GM21526 (cell line): ENCODE data around the gene TTI1.

Experiments used
- ATAC-seq: cut with Tn5 transposase; IDR thresholded peaks from one replicate; pipeline ENCODE4 v1.9.1; 2021; ENCODE audit warnings: moderate library complexity; ENCODE audit not compliant: unreplicated experiment, low FRiP score

The TTI1 gene

DNA sequence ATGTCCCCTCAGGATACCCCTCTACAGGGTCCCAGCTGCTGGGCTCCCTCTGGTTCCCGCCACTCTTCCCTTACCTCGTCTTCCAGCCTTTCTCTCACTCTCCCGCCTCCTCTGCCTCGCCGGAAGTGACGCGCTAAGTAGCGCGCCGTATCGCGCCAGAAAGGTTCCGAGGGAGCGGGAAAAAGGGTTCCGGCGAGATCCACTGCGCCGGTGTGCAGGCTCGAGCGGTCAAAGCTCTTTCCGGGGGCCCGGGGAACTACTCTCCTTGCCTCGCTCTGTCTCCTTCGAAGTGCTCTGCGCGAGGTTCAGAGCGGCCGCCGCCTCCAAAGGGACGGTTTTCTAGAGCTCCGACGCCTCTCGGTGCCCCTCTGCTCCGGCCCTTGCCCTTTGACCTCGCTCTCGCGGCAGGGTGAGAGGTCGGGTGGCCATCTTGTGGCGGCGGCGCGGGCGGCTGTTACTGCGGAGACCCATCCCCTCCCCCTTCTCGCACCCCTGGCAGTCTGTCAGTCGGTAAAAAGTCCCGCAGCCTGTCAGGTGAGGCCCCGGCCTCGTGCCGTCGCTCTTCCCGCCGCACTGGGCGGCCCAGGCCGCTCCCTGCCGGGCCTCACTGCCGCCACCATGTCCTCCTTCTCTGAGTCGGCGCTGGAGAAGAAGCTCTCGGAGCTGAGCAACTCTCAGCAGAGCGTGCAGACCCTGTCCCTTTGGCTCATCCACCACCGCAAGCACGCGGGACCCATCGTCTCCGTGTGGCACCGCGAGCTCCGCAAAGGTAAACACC lies at the start of gene TTI1, which contains the start of gene RPRD1B:
TSS of gene TTI1 (minus strand) at position 127 of the 778 bp plus-strand sequence. CDS start 19,640 bp downstream, outside the sequence.
TSS of gene RPRD1B (plus strand) at position 417 of the 778 bp plus-strand sequence. CDS start at position 619, 202 bp downstream.
- ATAC-seq, result peak; percentile 65

DNA sequence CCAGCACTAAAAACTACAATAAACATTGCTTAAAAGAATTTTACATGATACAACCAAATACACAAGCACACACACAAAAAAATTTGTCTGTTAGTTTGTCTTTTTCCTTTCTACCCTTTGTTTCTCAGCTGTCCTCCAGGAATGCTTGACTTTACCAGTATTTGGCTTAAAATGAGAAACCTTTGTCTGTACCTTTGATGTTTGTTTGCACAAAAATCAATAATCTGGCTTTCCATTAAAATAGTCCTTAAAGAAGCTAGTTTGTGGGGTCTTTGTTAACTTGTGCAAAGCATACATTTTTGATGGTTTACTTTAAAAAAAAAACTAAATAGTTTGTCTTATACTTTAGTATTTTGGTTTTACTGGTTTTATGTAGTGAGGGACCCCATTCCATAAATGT lies 49.6 kb upstream of the TTI1 start:
- no peak for ATAC-seq

GRCh38 chr20:38081575-38081974 lies 48.3 kb upstream of the TTI1 start:
- ATAC-seq, result no peak

GRCh38 chr20:38079353-38079752 lies 46.1 kb upstream of the TTI1 start:
- no peak for ATAC-seq

DNA sequence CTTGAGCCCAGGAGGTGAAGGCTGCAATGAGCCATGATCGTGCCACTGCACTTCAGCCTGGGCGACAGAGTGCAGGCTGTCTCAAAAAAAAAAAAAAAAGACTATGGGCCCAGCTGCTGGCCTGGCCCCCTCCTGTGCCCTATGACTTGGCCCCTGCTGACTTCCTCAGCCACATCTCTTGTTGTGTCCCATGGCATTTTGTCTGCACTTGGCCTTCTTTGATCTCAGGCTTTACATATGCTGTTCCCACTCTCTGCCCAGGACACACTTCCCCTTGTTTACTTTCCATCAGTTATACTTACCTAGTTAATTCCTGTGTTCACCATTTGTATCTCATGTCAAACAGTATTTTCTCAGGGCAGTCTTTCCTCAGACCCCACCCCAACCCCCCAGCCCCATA lies 44.8 kb upstream of the TTI1 start:
- ATAC-seq, result no peak

GRCh38 chr20:38076548-38076947 lies 43.3 kb upstream of the TTI1 start:
- no peak for ATAC-seq

GRCh38 chr20:38075161-38075998 lies 42.1 kb upstream of the TTI1 start:
- no peak for ATAC-seq

DNA sequence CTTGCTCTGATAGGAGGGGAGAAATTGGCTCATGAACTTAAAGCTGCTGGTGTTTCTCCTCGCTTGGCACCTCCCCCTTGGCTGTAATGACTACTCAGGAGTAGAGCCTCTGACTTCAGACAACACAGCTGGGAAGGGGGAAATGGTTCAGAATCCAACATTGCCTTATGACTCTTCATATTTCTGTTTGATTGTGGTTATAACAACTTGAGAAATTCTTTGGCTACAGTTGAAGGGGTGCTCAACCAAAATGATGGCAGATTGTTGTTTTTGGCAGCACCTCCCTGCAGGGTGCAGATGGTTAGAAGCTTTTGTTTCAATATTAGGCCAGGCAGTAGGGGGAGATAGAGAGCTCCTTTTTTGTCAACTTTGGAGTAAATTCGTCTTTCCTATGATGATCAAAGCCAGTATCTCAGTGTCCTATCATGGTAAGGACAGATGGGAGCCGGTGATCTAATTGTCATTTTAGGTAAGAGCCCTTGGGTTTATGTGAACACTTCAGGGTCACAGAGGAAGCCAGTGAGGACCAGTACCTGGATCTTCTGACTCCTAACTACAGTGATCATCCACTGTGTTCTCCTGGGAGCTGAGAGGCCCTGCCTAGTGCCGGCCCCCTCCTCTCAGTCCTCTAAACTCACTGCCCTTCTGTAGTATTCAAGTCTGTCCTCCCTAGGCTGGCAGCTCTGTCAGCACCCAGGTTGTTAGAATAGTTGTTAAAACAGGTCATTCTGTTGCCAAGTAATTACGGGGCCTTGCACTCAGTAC lies 40.2 kb upstream of the TTI1 start:
- no peak for ATAC-seq

- ATAC-seq, result no peak
Measured at GRCh38 chr20:38072898-38073297, 39.6 kb upstream of the TTI1 start.

- ATAC-seq, result no peak
Measured at GRCh38 chr20:38067717-38068365, 34.6 kb upstream of the TTI1 start.

DNA sequence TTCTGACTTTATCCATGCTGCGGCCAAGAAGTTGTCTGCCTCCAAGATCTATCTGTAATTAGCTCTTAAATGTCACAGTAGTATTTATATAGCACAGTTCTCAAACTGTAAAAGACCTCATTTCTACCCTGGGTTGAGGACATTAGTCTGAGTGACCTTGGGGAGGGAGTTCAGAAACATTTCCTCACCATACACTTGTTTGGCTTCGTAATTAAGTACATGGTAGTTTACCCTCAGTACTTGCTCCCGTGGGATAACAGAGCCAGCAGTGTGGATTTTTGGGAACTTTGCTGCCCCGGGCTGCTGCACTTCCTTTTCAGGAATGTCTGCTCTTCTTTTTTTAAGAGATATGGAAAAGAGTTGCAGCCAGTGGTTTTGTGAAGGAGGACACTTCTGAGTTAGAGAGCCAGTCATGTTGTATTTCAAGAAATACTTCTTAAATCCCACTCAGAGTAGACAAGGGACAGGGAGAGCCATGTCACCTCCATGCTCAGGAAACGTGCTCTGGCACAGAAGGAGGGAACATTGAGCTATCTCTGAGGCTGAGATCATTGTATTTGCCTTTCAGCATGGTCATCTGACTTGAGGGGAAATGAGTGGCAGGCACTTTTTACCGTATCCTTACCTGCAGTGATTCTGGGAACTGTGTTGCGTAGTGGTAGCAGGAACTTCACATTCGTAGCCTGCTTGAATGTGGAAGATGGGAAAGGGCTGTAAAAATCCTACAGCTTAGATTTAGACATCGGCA lies 33.9 kb upstream of the TTI1 start:
- ATAC-seq, result no peak

GRCh38 chr20:38065764-38066375 lies 32.6 kb upstream of the TTI1 start:
- ATAC-seq, result no peak

DNA sequence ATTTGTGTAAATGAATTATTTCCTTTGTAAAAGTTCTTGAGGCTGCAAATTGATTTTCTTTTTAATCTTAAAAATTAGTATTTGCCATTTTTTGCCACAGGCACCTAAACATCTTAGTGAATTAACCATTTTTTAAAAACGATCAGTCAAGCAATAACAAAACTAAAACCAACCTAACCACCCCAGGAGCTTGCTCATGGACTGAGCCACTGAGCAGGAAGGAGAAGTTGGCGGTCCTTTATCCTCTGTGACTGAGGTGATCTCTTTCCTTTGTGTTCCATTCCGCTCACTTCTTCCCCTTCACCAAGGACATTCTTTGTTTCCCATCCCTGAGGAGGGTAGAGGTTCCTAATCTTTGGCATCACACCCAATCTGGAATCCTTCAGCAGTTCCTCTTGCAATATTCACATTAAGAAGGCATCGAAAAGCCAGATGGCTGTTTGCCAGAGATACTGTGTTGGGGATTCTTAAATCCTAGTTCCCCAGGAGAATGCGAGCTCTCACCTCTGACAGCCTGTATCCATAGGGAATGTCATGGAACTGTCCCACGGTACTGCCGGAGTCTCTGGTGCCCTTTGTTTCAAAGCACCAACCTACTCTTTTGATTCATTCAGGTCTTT lies 30.8 kb upstream of the TTI1 start:
- no peak for ATAC-seq

DNA sequence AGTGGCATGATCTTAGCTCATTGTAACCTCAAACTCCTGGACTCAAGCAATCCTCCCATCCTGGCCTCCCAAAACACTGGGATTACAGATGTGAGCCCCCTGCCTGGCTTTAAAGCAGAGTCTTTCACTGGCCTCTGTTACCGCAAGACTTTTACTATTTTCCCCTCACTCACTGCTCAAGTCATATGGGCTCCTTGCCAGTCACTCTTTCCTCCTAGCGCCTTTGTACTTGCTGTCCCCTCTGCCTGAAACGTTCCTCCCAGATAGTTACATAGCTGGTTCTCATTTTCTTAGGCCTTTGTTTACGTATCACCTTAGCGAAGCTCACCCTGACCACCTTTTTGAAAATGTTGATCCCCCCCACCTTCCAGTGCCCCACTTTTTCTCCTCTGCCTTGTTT lies 29.6 kb upstream of the TTI1 start:
- no peak for ATAC-seq

DNA sequence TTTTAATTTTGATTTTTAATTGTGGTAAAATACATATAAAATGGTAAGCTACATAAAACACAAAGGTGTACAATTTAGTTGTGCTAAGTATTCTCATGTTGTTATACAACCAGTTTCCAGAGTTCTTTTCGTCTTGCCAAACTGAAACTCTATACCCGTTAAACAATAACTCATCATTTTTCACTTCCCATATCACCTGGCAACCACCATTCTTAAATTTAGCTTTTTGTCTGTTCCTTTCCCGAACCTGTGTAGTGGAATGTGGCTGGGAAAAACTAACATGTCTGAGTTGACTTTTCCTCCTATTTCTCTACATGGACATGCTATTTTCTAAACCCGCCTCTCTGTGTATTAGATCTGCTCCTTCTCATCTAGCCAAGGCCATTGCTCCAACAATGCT lies 27.9 kb upstream of the TTI1 start:
- no peak for ATAC-seq

- no peak for ATAC-seq
Measured at GRCh38 chr20:38060536-38060935, 27.3 kb upstream of the TTI1 start.

DNA sequence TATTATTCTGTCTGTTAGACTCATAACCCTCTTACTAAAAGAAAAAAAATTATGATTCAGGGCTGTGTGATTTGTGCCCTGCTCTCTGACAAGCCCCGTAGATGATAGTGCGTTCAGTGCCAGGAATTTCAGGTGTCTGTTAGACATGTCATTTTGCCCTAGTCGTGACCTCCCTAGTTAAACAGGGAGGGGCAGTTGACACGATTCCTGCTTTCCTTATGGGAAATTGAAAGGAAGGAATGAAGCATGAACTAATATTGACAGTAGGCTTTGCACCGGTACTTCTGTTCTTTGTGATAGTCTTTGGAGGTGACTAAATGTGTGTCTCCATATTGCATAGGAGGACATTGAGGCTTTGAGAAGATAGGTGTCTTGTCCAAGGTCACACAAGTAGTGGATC lies 26.6 kb upstream of the TTI1 start:
- no peak for ATAC-seq

DNA sequence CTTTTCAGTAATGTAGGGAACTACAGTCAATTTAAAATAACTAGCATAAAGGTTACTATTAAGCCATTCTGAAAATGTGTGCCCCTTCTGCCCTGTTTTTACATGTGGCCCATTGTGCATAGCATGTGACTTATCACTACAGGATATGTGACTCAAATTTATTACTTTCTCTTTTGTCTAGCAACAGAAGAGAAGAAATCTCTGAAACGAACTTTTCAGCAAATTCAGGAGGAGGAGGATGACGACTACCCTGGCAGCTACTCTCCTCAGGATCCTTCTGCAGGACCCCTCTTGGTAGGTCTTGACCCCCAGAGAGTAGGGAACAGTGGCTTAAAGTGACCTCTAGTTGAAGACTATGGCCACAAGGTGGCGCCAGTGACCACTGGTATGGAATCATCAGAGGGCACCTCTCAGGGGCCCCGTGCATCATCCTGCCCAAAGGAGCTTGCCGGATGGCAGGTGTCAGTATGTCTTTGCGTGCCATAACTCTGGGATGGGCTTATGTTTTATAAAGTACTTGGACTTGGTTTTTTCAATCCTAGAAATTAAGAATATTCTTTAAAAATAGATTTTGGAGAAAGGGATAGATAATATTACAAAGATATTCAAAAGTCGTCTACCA lies 24.2 kb upstream of the TTI1 start:
- ATAC-seq, result peak; percentile 47
